HEK293 (cell line): ENCODE data around the gene LCN12.

Source experiments
- CTCF ChIA-PET: fragments of 350-600 bp; formaldehyde crosslinking; extraction: SDS; loops from one replicate; lab custom pipeline; 2021; ENCODE audit warnings: antibody characterized with exemption; lab: Yijun Ruan, JAX
- POLR2A ChIA-PET: fragments of 300-600 bp; formaldehyde crosslinking; extraction: SDS; loops from one replicate; lab custom pipeline; 2020; ENCODE audit warnings: antibody characterized with exemption, inconsistent platforms; lab: Yijun Ruan, JAX
- H3K27ac ChIP-seq: fragments of 200-500 bp; sonication (Bioruptor generic); 2 replicates; pipeline ENCODE4 v1.5.1; 2014; ENCODE audit warnings: low read depth, low read length, control low read depth, inconsistent platforms; ENCODE audit errors: extremely low read depth
- H3K36me3 ChIP-seq, 2 experiments: fragments of 200-500 bp in 1 of 2; sonication (Bioruptor generic) in 1 of 2; 1 replicate in 1 of 2; 2 replicates in 1 of 2; pipeline ENCODE4 v1.5.1; 2014 to 2017; ENCODE audit warnings: inconsistent platforms in 2 of 2, low read length in 2 of 2; ENCODE audit not compliant: control insufficient read depth in 2 of 2, insufficient read depth in 1 of 2
- H3K4me1 ChIP-seq: fragments of 200-500 bp; sonication (Bioruptor generic); 2 replicates; pipeline ENCODE4 v1.5.1; 2014; ENCODE audit warnings: mild to moderate bottlenecking, low read length, inconsistent platforms; ENCODE audit not compliant: control insufficient read depth, insufficient read depth
- H3K4me3 ChIP-seq: 2 replicates; pipeline ENCODE4 v1.5.1; 2011; ENCODE audit warnings: low read depth, mild to moderate bottlenecking, control low read depth, low read length, moderate library complexity
- H3K9me3 ChIP-seq: fragments of 200-500 bp; sonication (Bioruptor generic); 2 replicates; pipeline ENCODE4 v1.5.1; 2014; ENCODE audit warnings: low read depth, low read length, inconsistent platforms; ENCODE audit not compliant: control insufficient read depth, insufficient read depth
- FEZF1 ChIP-seq: fragments of 450-650 bp; formaldehyde crosslinking; IDR thresholded peaks from 2 replicates; pipeline ENCODE4 v1.5.1; 2016; ENCODE audit warnings: missing biosample characterization, missing genetic modification characterization
- GLI4 ChIP-seq: fragments of 450-650 bp; formaldehyde crosslinking; IDR thresholded peaks from 2 replicates; pipeline ENCODE4 v1.5.1; 2016; ENCODE audit warnings: missing biosample characterization, missing genetic modification characterization
- GLIS1 ChIP-seq: fragments of 450-650 bp; formaldehyde crosslinking; IDR thresholded peaks from 2 replicates; pipeline ENCODE4 v1.5.1; 2016; ENCODE audit warnings: missing biosample characterization, missing genetic modification characterization
- KLF1 ChIP-seq: fragments of 450-650 bp; formaldehyde crosslinking; IDR thresholded peaks from 2 replicates; pipeline ENCODE4 v1.5.1; 2016; ENCODE audit warnings: missing biosample characterization, missing genetic modification characterization
- MYNN ChIP-seq: fragments of 450-650 bp; formaldehyde crosslinking; IDR thresholded peaks from 2 replicates; pipeline ENCODE4 v1.5.1; 2016; ENCODE audit warnings: missing biosample characterization, missing genetic modification characterization, borderline replicate concordance
- ZBTB17 ChIP-seq: fragments of 450-650 bp; formaldehyde crosslinking; IDR thresholded peaks from 2 replicates; pipeline ENCODE4 v1.5.1; 2016; ENCODE audit warnings: missing biosample characterization, missing genetic modification characterization
- ZIC2 ChIP-seq: fragments of 450-650 bp; formaldehyde crosslinking; IDR thresholded peaks from 2 replicates; pipeline ENCODE4 v1.5.1; 2016; ENCODE audit warnings: missing biosample characterization, missing genetic modification characterization
- ZNF140 ChIP-seq: fragments of 450-650 bp; formaldehyde crosslinking; IDR thresholded peaks from 2 replicates; pipeline ENCODE4 v1.5.1; 2016; ENCODE audit warnings: missing biosample characterization, missing genetic modification characterization
- ZNF157 ChIP-seq: fragments of 450-650 bp; formaldehyde crosslinking; IDR thresholded peaks from 2 replicates; pipeline ENCODE4 v1.5.1; 2016; ENCODE audit warnings: missing biosample characterization, missing genetic modification characterization
- ZNF2 ChIP-seq: fragments of 450-650 bp; formaldehyde crosslinking; IDR thresholded peaks from 2 replicates; pipeline ENCODE4 v1.5.1; 2016; ENCODE audit warnings: missing biosample characterization, missing genetic modification characterization
- ZNF394 ChIP-seq: fragments of 450-650 bp; formaldehyde crosslinking; IDR thresholded peaks from 2 replicates; pipeline ENCODE4 v1.5.1; 2016; ENCODE audit warnings: missing biosample characterization, missing genetic modification characterization, mild to moderate bottlenecking, moderate library complexity, borderline replicate concordance
- ZNF521 ChIP-seq: fragments of 450-650 bp; formaldehyde crosslinking; IDR thresholded peaks from 2 replicates; pipeline ENCODE4 v1.5.1; 2017; ENCODE audit warnings: missing biosample characterization, mild to moderate bottlenecking, missing genetic modification characterization
- ZNF555 ChIP-seq: fragments of 450-650 bp; formaldehyde crosslinking; conservative IDR thresholded peaks from 2 replicates; pipeline ENCODE4 v1.5.1; 2017; ENCODE audit warnings: missing biosample characterization, mild to moderate bottlenecking, missing genetic modification characterization, inconsistent platforms
- ZNF600 ChIP-seq: fragments of 450-650 bp; formaldehyde crosslinking; IDR thresholded peaks from 2 replicates; pipeline ENCODE4 v1.5.1; 2016; ENCODE audit warnings: missing biosample characterization, missing genetic modification characterization
- ZNF629 ChIP-seq: fragments of 450-650 bp; formaldehyde crosslinking; IDR thresholded peaks from 2 replicates; pipeline ENCODE4 v1.5.1; 2017; ENCODE audit warnings: missing biosample characterization, missing genetic modification characterization
- ZNF791 ChIP-seq: fragments of 450-650 bp; formaldehyde crosslinking; IDR thresholded peaks from 2 replicates; pipeline ENCODE4 v1.5.1; 2016; ENCODE audit warnings: missing biosample characterization, missing genetic modification characterization
- ZSCAN23 ChIP-seq: fragments of 450-650 bp; formaldehyde crosslinking; IDR thresholded peaks from 2 replicates; pipeline ENCODE4 v1.5.1; 2016; ENCODE audit warnings: missing biosample characterization, missing genetic modification characterization
- TF ChIP-seq, protein P1 (sequence below): fragments of 450-650 bp; formaldehyde crosslinking; IDR thresholded peaks from 2 replicates; pipeline ENCODE4 v1.5.1; 2016; ENCODE audit warnings: missing biosample characterization, missing genetic modification characterization
- TF ChIP-seq, protein P2 (sequence below): fragments of 450-650 bp; formaldehyde crosslinking; IDR thresholded peaks from 2 replicates; pipeline ENCODE4 v1.5.1; 2016; ENCODE audit warnings: missing biosample characterization, missing genetic modification characterization
- TF ChIP-seq, protein P3 (sequence below): fragments of 450-650 bp; formaldehyde crosslinking; IDR thresholded peaks from 2 replicates; pipeline ENCODE4 v1.5.1; 2016; ENCODE audit warnings: missing biosample characterization, missing genetic modification characterization
- TF ChIP-seq, protein P4 (sequence below): fragments of 450-650 bp; formaldehyde crosslinking; IDR thresholded peaks from 2 replicates; pipeline ENCODE4 v1.5.1; 2016; ENCODE audit warnings: missing biosample characterization, missing genetic modification characterization, borderline replicate concordance
- TF ChIP-seq, protein P5 (sequence below): fragments of 450-650 bp; formaldehyde crosslinking; IDR thresholded peaks from 2 replicates; pipeline ENCODE4 v1.5.1; 2017; ENCODE audit warnings: missing biosample characterization, missing genetic modification characterization

Gene LCN12

DNA sequence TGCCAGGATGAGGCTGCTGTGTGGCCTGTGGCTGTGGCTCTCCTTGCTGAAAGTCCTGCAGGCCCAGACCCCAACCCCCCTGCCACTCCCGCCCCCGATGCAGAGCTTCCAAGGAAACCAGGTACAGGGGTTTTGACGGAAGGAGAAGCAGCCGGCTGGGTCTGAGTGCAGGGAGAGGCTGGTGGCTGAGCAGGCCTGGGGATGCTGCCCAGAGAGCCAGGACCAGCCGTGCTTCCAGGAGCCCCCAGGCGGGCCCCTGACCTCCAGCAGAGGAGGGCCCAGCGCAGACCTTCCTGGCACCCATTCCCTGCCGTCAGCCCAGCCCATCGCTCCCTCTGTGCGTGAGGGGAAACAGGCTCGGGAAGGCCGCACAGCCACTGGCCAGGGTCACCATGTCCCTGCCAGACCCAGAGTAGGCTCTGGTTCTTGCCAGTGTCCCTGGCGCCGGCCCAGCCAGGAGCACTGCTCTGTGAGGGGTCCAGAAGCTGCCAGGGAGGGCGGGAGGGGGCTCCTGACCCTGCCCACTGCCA, 313 bp downstream of the LCN12 start (continued):
- TF ChIP-seq, protein P1, sequence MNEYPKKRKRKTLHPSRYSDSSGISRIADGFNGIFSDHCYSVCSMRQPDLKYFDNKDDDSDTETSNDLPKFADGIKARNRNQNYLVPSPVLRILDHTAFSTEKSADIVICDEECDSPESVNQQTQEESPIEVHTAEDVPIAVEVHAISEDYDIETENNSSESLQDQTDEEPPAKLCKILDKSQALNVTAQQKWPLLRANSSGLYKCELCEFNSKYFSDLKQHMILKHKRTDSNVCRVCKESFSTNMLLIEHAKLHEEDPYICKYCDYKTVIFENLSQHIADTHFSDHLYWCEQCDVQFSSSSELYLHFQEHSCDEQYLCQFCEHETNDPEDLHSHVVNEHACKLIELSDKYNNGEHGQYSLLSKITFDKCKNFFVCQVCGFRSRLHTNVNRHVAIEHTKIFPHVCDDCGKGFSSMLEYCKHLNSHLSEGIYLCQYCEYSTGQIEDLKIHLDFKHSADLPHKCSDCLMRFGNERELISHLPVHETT: no peak
- TF ChIP-seq MYNN (tag by site-specific recombination) (no peak), ZNF521 (tag by site-specific recombination) (no peak), ZNF600 (tag by site-specific recombination) (no peak), ZNF2 (tag by site-specific recombination) (no peak), GLIS1 (tag by site-specific recombination) (peak; percentile 11; the same call in 1 of the 2 replicates), ZSCAN23 (no peak), ZNF555 (tag by site-specific recombination) (no peak)

DNA sequence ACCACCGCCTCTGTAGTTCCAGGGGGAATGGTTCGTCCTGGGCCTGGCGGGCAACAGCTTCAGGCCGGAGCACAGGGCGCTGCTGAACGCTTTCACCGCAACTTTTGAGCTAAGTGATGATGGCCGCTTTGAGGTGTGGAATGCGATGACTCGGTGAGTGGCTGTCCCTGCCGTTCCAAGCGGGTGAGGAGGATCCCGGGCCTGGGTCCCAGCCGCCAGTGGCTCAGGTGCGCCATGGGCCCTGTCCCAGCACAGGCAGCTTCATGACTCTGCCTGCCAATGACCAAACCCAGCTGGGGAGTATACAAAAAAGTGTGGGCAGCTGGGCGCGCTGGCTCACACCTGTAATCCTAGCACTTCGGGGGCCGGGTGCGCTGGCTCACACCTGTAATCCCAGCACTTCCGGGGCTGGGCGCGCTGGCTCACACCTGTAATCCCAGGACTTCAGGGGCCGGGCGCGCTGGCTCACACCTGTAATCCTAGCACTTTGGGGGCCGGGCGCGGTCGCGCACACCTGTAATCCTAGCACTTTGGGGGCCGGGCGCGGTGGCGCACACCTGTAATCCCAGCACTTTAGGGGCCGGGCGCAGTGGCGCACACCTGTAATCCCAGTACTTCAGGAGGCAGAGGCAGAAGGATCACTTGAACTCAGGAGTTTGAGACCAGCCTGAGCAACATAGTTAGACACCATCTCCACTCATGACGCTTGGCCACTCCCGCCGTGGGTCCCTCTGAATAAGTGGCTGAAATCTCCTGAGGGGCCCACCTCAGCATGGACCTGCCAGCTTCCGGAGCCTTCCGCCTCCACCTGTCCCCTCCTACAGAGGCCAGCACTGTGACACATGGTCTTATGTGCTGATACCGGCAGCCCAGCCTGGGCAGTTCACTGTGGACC, 1.1 kb downstream of the LCN12 start:
- Histone ChIP-seq H3K4me1 (no peaks in the 10 kb centered on the region; the same call in 1 of the 2 replicates), H3K9me3 (no peaks in the 10 kb centered on the region), H3K36me3 (no peaks in the 10 kb centered on the region), H3K27ac (no peak overlapping the region), H3K4me3 (no peak overlapping the region)
- CTCF ChIA-PET: interaction anchor here (1.0 to 1.6 kb wide), 2 partner anchors 39 to 82 kb away, joined by 4 to 6 read pairs; partner anchors contain the start of gene PAXX
- TF ChIP-seq ZIC2 (no peak), ZNF140 (tag by site-specific recombination) (no peak), KLF1 (no peak), ZNF629 (no peak), ZNF394 (tag by site-specific recombination) (no peak), GLI4 (tag by site-specific recombination) (no peak), FEZF1 (tag by site-specific recombination) (no peak), ZNF791 (tag by site-specific recombination) (no peak), ZNF157 (tag by site-specific recombination) (no peak), ZBTB17 (no peak)
- TF ChIP-seq, protein P2, sequence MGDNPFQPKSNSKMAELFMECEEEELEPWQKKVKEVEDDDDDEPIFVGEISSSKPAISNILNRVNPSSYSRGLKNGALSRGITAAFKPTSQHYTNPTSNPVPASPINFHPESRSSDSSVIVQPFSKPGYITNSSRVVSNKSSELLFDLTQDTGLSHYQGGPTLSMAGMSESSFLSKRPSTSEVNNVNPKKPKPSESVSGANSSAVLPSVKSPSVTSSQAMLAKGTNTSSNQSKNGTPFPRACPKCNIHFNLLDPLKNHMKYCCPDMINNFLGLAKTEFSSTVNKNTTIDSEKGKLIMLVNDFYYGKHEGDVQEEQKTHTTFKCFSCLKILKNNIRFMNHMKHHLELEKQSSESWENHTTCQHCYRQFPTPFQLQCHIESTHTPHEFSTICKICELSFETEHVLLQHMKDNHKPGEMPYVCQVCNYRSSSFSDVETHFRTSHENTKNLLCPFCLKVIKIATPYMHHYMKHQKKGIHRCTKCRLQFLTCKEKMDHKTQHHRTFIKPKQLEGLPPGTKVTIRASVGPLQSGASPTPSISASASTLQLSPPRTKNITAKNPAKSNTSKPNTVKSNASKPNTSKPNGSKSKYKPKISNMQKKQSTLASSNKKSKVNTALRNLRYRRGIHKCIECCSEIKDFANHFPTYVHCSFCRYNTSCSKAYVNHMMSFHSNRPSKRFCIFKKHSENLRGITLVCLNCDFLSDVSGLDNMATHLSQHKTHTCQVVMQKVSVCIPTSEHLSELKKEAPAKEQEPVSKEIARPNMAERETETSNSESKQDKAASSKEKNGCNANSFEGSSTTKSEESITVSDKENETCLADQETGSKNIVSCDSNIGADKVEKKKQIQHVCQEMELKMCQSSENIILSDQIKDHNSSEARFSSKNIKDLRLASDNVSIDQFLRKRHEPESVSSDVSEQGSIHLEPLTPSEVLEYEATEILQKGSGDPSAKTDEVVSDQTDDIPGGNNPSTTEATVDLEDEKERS (tag by site-specific recombination): no peak
- TF ChIP-seq, protein P3, sequence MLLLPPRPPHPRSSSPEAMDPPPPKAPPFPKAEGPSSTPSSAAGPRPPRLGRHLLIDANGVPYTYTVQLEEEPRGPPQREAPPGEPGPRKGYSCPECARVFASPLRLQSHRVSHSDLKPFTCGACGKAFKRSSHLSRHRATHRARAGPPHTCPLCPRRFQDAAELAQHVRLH (tag by site-specific recombination): no peak
- TF ChIP-seq, protein P4, sequence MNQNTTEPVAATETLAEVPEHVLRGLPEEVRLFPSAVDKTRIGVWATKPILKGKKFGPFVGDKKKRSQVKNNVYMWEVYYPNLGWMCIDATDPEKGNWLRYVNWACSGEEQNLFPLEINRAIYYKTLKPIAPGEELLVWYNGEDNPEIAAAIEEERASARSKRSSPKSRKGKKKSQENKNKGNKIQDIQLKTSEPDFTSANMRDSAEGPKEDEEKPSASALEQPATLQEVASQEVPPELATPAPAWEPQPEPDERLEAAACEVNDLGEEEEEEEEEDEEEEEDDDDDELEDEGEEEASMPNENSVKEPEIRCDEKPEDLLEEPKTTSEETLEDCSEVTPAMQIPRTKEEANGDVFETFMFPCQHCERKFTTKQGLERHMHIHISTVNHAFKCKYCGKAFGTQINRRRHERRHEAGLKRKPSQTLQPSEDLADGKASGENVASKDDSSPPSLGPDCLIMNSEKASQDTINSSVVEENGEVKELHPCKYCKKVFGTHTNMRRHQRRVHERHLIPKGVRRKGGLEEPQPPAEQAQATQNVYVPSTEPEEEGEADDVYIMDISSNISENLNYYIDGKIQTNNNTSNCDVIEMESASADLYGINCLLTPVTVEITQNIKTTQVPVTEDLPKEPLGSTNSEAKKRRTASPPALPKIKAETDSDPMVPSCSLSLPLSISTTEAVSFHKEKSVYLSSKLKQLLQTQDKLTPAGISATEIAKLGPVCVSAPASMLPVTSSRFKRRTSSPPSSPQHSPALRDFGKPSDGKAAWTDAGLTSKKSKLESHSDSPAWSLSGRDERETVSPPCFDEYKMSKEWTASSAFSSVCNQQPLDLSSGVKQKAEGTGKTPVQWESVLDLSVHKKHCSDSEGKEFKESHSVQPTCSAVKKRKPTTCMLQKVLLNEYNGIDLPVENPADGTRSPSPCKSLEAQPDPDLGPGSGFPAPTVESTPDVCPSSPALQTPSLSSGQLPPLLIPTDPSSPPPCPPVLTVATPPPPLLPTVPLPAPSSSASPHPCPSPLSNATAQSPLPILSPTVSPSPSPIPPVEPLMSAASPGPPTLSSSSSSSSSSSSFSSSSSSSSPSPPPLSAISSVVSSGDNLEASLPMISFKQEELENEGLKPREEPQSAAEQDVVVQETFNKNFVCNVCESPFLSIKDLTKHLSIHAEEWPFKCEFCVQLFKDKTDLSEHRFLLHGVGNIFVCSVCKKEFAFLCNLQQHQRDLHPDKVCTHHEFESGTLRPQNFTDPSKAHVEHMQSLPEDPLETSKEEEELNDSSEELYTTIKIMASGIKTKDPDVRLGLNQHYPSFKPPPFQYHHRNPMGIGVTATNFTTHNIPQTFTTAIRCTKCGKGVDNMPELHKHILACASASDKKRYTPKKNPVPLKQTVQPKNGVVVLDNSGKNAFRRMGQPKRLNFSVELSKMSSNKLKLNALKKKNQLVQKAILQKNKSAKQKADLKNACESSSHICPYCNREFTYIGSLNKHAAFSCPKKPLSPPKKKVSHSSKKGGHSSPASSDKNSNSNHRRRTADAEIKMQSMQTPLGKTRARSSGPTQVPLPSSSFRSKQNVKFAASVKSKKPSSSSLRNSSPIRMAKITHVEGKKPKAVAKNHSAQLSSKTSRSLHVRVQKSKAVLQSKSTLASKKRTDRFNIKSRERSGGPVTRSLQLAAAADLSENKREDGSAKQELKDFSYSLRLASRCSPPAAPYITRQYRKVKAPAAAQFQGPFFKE (tag by site-specific recombination): no peak
- TF ChIP-seq, protein P5, sequence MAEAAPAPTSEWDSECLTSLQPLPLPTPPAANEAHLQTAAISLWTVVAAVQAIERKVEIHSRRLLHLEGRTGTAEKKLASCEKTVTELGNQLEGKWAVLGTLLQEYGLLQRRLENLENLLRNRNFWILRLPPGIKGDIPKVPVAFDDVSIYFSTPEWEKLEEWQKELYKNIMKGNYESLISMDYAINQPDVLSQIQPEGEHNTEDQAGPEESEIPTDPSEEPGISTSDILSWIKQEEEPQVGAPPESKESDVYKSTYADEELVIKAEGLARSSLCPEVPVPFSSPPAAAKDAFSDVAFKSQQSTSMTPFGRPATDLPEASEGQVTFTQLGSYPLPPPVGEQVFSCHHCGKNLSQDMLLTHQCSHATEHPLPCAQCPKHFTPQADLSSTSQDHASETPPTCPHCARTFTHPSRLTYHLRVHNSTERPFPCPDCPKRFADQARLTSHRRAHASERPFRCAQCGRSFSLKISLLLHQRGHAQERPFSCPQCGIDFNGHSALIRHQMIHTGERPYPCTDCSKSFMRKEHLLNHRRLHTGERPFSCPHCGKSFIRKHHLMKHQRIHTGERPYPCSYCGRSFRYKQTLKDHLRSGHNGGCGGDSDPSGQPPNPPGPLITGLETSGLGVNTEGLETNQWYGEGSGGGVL (tag by site-specific recombination): no peak
- POLR2A ChIA-PET: interaction anchor here (0.6 kb wide), 1 partner anchor 14 kb away, joined by 4 read pairs; no protein-coding TSS in a partner anchor
